IPS-18a (cell line): ENCODE data around the gene PRKG1.

Source experiments
- H3K27ac ChIP-seq: one replicate; pipeline ENCODE4 v1.5.1; 2013; ENCODE audit warnings: low read length
- H3K27me3 ChIP-seq: one replicate; pipeline ENCODE4 v1.6.1; 2013; ENCODE audit warnings: mild to moderate bottlenecking, low read length; ENCODE audit not compliant: control insufficient read depth, insufficient read depth
- H3K36me3 ChIP-seq: one replicate; pipeline ENCODE4 v1.6.1; 2013; ENCODE audit warnings: low read depth, low read length; ENCODE audit not compliant: control insufficient read depth
- H3K4me1 ChIP-seq: one replicate; pipeline ENCODE4 v1.6.1; 2013; ENCODE audit warnings: low read depth, low read length; ENCODE audit not compliant: control insufficient read depth
- H3K4me3 ChIP-seq: one replicate; pipeline ENCODE4 v1.5.1; 2013; ENCODE audit warnings: low read length
- H3K9ac ChIP-seq: one replicate; pipeline ENCODE4 v1.6.1; 2013; ENCODE audit warnings: mild to moderate bottlenecking, low read length, moderate library complexity
- H3K9me3 ChIP-seq: one replicate; pipeline ENCODE4 v1.6.1; 2013; ENCODE audit warnings: low read depth, low read length; ENCODE audit not compliant: control insufficient read depth

PRKG1 gene

GRCh38 chr10:51057925-51058324, 16.4 kb upstream of the PRKG1 start:
- H3K27ac ChIP-seq, result no peak overlapping the region
- H3K27me3 ChIP-seq, result no peaks in the 10 kb centered on the region
- peaks cover 10% of the 10 kb centered on the region for H3K9me3 ChIP-seq
- no peak overlapping the region for H3K9ac ChIP-seq
- no peaks in the 10 kb centered on the region for H3K4me1 ChIP-seq
- no peaks in the 10 kb centered on the region for H3K36me3 ChIP-seq
- no peak overlapping the region for H3K4me3 ChIP-seq

GRCh38 chr10:51063166-51063565, 11.1 kb upstream of the PRKG1 start:
- no peaks in the 10 kb centered on the region for H3K4me1 ChIP-seq
- H3K9me3 ChIP-seq, result peaks cover 4% of the 10 kb centered on the region
- H3K9ac ChIP-seq, result no peak overlapping the region
- no peaks in the 10 kb centered on the region for H3K36me3 ChIP-seq
- no peak overlapping the region for H3K27ac ChIP-seq
- no peaks in the 10 kb centered on the region for H3K27me3 ChIP-seq
- H3K4me3 ChIP-seq, result no peak overlapping the region

GRCh38 chr10:51063659-51064535, 10.4 kb upstream of the PRKG1 start:
- H3K9ac ChIP-seq, result no peak overlapping the region
- no peak overlapping the region for H3K27ac ChIP-seq
- no peaks in the 10 kb centered on the region for H3K27me3 ChIP-seq
- no peaks in the 10 kb centered on the region for H3K4me1 ChIP-seq
- H3K4me3 ChIP-seq, result no peak overlapping the region
- H3K9me3 ChIP-seq, result no peaks in the 10 kb centered on the region
- no peaks in the 10 kb centered on the region for H3K36me3 ChIP-seq

- Histone ChIP-seq H3K4me1 (no peaks in the 10 kb centered on the region), H3K36me3 (no peaks in the 10 kb centered on the region), H3K4me3 (no peak overlapping the region), H3K27me3 (no peaks in the 10 kb centered on the region), H3K27ac (no peak overlapping the region), H3K9me3 (no peaks in the 10 kb centered on the region), H3K9ac (no peak overlapping the region)
These were observed 8.1 kb upstream of the PRKG1 start for GRCh38 chr10:51066231-51066630.

- H3K4me3 ChIP-seq, result no peak overlapping the region
- peaks cover 23% of the 10 kb centered on the region for H3K4me1 ChIP-seq
- H3K9ac ChIP-seq, result no peak overlapping the region
- no peaks in the 10 kb centered on the region for H3K36me3 ChIP-seq
- peaks cover 22% of the 10 kb centered on the region for H3K27me3 ChIP-seq
- no peak overlapping the region for H3K27ac ChIP-seq
- H3K9me3 ChIP-seq, result no peaks in the 10 kb centered on the region
These were observed 2.1 kb upstream of the PRKG1 start for GRCh38 chr10:51072210-51072609.

- peaks cover 29% of the 10 kb centered on the region for H3K4me1 ChIP-seq
- no peaks in the 10 kb centered on the region for H3K9me3 ChIP-seq
- H3K4me3 ChIP-seq, result peak overlapping the region; percentile 91
- no peak overlapping the region for H3K27ac ChIP-seq
- peaks cover 22% of the 10 kb centered on the region for H3K27me3 ChIP-seq
- no peaks in the 10 kb centered on the region for H3K36me3 ChIP-seq
- peak overlapping the region; percentile 78 for H3K9ac ChIP-seq
These were observed 1.3 kb upstream of the PRKG1 start for GRCh38 chr10:51072921-51073434.

GRCh38 chr10:51073453-51074237, 642 bp upstream of the PRKG1 start:
- Histone ChIP-seq H3K36me3 (no peaks in the 10 kb centered on the region), H3K4me1 (peaks cover 29% of the 10 kb centered on the region), H3K9me3 (no peaks in the 10 kb centered on the region), H3K27ac (no peak overlapping the region), H3K9ac (peak overlapping the region; percentile 78), H3K27me3 (peaks cover 22% of the 10 kb centered on the region), H3K4me3 (peak overlapping the region; percentile 91)

- Histone ChIP-seq H3K9me3 (no peaks in the 10 kb centered on the region), H3K27ac (no peak overlapping the region), H3K9ac (peak overlapping the region; percentile 78), H3K4me1 (peaks cover 43% of the 10 kb centered on the region), H3K4me3 (peak overlapping the region; percentile 91), H3K36me3 (no peaks in the 10 kb centered on the region), H3K27me3 (peaks cover 22% of the 10 kb centered on the region)
These were observed 971 bp downstream of the PRKG1 start for GRCh38 chr10:51075043-51075872.

- H3K27me3 ChIP-seq, result peaks cover 22% of the 10 kb centered on the region
- peak overlapping the region; percentile 78 for H3K9ac ChIP-seq
- no peaks in the 10 kb centered on the region for H3K36me3 ChIP-seq
- peak overlapping the region; percentile 91 for H3K4me3 ChIP-seq
- H3K9me3 ChIP-seq, result no peaks in the 10 kb centered on the region
- peaks cover 49% of the 10 kb centered on the region for H3K4me1 ChIP-seq
- H3K27ac ChIP-seq, result no peak overlapping the region
These were observed 1.6 kb downstream of the PRKG1 start for GRCh38 chr10:51075873-51076229.

- Histone ChIP-seq H3K27me3 (peaks cover 22% of the 10 kb centered on the region), H3K9me3 (no peaks in the 10 kb centered on the region), H3K4me3 (peak overlapping the region; percentile 91), H3K36me3 (no peaks in the 10 kb centered on the region), H3K4me1 (peaks cover 53% of the 10 kb centered on the region), H3K9ac (no peak overlapping the region), H3K27ac (no peak overlapping the region)
These were observed 2.1 kb downstream of the PRKG1 start for GRCh38 chr10:51076299-51076841.

- Histone ChIP-seq H3K9ac (no peak overlapping the region), H3K4me1 (peaks cover 53% of the 10 kb centered on the region), H3K4me3 (peak overlapping the region; percentile 25), H3K36me3 (no peaks in the 10 kb centered on the region), H3K27ac (no peak overlapping the region), H3K9me3 (no peaks in the 10 kb centered on the region), H3K27me3 (peaks cover 22% of the 10 kb centered on the region)
These were observed 2.8 kb downstream of the PRKG1 start for GRCh38 chr10:51077074-51077473.
